MM.1S (cell line): ENCODE data around the gene DEPDC5.

ENCODE experiments used
- CTCF ChIP-seq: fragments of 300-600 bp; sonication (generic); IDR thresholded peaks from 2 replicates; pipeline ENCODE4 v1.5.1; 2016; ENCODE audit warnings: antibody characterized with exemption, low read length, mixed read lengths
- EZH2 ChIP-seq: fragments of 300-600 bp; sonication (generic); optimal IDR thresholded peaks from 2 replicates; pipeline ENCODE3; 2017; ENCODE audit warnings: low read depth, mild to moderate bottlenecking, antibody characterized with exemption, low read length, mixed read lengths
- EZH2phosphoT487 ChIP-seq: fragments of 300-600 bp; sonication (generic); IDR thresholded peaks from 2 replicates; pipeline ENCODE4 v1.6.1; 2018; ENCODE audit warnings: antibody characterized with exemption, low read length

DNA sequence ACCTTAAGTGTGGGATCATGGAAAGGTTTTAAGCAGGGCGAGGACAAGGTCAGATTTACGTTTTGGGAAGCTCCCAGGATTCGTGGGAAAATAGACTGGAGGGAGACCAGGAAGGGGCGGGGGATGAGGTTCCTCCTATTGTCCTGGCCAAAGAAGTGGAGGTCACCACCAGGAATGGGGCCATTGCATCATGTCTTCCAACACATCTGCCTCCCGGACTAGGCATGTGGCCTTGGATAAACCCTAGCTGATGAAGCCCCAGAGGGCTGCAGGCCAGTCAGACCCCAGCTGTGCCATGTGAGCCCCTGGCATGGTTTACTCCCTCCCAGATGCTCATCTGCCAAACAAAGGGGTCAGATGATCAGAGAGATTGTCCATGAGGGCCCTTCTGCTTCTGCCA lies 179.0 kb downstream of the DEPDC5 start:
- TF ChIP-seq CTCF (no peak), EZH2 (no peak), EZH2phosphoT487 (no peak)
